PC-9 (cell line): ENCODE measurements around the gene MSANTD1.

Source experiments
- EZH2 ChIP-seq: fragments of 200-600 bp; sonication (generic); IDR thresholded peaks from 2 replicates; pipeline ENCODE4 v1.8.0; 2017; ENCODE audit warnings: antibody characterized with exemption, low read depth
- TF ChIP-seq, protein P1 (sequence below): fragments of 200-600 bp; sonication (generic); conservative IDR thresholded peaks from 2 replicates; pipeline ENCODE4 v1.6.1; 2017; ENCODE audit warnings: mixed run types, antibody characterized with exemption, mild to moderate bottlenecking, moderate library complexity

DNA sequence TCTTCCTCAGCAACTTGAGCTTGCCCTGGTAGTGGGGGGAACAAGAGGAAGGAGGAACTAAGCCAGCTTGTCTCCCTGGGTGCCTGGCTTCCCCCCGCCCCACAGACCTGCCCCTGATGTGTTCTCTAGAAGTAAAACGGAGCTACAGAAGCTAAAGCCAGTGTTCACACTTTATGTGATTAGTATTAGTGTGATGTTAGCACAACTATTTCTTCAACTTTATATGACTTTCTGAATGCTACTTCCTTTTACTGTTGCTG lies 54.5 kb downstream of the MSANTD1 start:
- TF ChIP-seq, protein P1, sequence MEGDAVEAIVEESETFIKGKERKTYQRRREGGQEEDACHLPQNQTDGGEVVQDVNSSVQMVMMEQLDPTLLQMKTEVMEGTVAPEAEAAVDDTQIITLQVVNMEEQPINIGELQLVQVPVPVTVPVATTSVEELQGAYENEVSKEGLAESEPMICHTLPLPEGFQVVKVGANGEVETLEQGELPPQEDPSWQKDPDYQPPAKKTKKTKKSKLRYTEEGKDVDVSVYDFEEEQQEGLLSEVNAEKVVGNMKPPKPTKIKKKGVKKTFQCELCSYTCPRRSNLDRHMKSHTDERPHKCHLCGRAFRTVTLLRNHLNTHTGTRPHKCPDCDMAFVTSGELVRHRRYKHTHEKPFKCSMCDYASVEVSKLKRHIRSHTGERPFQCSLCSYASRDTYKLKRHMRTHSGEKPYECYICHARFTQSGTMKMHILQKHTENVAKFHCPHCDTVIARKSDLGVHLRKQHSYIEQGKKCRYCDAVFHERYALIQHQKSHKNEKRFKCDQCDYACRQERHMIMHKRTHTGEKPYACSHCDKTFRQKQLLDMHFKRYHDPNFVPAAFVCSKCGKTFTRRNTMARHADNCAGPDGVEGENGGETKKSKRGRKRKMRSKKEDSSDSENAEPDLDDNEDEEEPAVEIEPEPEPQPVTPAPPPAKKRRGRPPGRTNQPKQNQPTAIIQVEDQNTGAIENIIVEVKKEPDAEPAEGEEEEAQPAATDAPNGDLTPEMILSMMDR: no peak
- TF ChIP-seq EZH2: no peak
